H1 (cell line): ENCODE measurements around the gene URGCP. TPM values are rescaled to one million over a fixed set of nuclear protein-coding genes. Genes with fewer than 3 reads are reported as not detected.

Experiments used
- ATF2 ChIP-seq: IDR thresholded peaks from 2 replicates; pipeline ENCODE4 v1.6.1; 2012; ENCODE audit warnings: low read length, inconsistent platforms
- ATF3 ChIP-seq: IDR thresholded peaks from 2 replicates; pipeline ENCODE4 v1.6.1; 2011; ENCODE audit warnings: low read depth, mild to moderate bottlenecking, low read length; ENCODE audit not compliant: insufficient read depth
- CREB1 ChIP-seq: IDR thresholded peaks from 2 replicates; pipeline ENCODE4 v1.6.1; 2012; ENCODE audit warnings: inconsistent platforms
- E2F6 ChIP-seq: IDR thresholded peaks from 2 replicates; pipeline ENCODE4 v1.6.1; 2012; ENCODE audit warnings: inconsistent platforms
- MAFK ChIP-seq: IDR thresholded peaks from 2 replicates; pipeline ENCODE4 v1.6.1; 2012; ENCODE audit warnings: low read depth, mild to moderate bottlenecking, improper control_type of control experiment, low read length
- POU5F1 ChIP-seq: IDR thresholded peaks from 2 replicates; pipeline ENCODE4 v1.6.1; 2011; ENCODE audit warnings: low read depth, mild to moderate bottlenecking, low read length, moderate library complexity
- SRF ChIP-seq: IDR thresholded peaks from 2 replicates; pipeline ENCODE4 v1.6.1; 2011; ENCODE audit warnings: mild to moderate bottlenecking, low read depth, low read length, moderate library complexity
- polyA plus RNA-seq, 7 experiments: library from polyadenylated mRNA; depleted of rRNA in 3 of 7; stranded (reverse) in 5 of 7; unstranded in 2 of 7; fragments of >200 nt in 5 of 7; fragments of 200-250 nt in 2 of 7; gene quantifications; 1 replicate in 5 of 7; 2 replicates in 1 of 7; 4 replicates in 1 of 7; pipeline versions ENCODE4 v1.2.1 to v1.2.3, GENCODE V29; 2011 to 2013; ENCODE audit warnings: missing spikeins in 2 of 7, mixed read lengths in 2 of 7
- total RNA-seq: library from RNA; stranded (reverse); fragmentation: NEBNext Ultra II Directional; extraction: Animal tissue kit (Norgen Biotek cat#: 25700); gene quantifications from 2 replicates; pipeline ENCODE4 v1.2.1, GENCODE V29; 2021

The URGCP gene
- total and polyA plus RNA-seq, 2 of the 8 experiments (the other 6 are each of a cell fraction or from before 2014, with no cell fraction given) = 9.0 to 18.7 TPM

- no peak for TF ChIP-seq ATF3
- peak; percentile 81 for TF ChIP-seq CREB1
- no peak for TF ChIP-seq MAFK
- no peak for TF ChIP-seq POU5F1
- no peak for TF ChIP-seq SRF
- TF ChIP-seq E2F6 = peak; percentile 70
- no peak for TF ChIP-seq ATF2
Measured at GRCh38 chr7:43869006-43869866, 37.2 kb downstream of the URGCP start, which contains the start of gene MRPS24 (continued).
